SKM-1 (cell line): Measurements from ENCODE around the gene TOLLIP.
"Not testable (repeated sequence)": the region's sequence is repeated elsewhere in the genome, so short reads cannot be mapped to it uniquely, and the experiment has no call there.

ENCODE experiments used
- DNase-seq: peaks from one replicate; lab custom pipeline; 2025; ENCODE audit not compliant: unreplicated experiment; lab: John Stamatoyannopoulos, UW

The TOLLIP gene

DNA sequence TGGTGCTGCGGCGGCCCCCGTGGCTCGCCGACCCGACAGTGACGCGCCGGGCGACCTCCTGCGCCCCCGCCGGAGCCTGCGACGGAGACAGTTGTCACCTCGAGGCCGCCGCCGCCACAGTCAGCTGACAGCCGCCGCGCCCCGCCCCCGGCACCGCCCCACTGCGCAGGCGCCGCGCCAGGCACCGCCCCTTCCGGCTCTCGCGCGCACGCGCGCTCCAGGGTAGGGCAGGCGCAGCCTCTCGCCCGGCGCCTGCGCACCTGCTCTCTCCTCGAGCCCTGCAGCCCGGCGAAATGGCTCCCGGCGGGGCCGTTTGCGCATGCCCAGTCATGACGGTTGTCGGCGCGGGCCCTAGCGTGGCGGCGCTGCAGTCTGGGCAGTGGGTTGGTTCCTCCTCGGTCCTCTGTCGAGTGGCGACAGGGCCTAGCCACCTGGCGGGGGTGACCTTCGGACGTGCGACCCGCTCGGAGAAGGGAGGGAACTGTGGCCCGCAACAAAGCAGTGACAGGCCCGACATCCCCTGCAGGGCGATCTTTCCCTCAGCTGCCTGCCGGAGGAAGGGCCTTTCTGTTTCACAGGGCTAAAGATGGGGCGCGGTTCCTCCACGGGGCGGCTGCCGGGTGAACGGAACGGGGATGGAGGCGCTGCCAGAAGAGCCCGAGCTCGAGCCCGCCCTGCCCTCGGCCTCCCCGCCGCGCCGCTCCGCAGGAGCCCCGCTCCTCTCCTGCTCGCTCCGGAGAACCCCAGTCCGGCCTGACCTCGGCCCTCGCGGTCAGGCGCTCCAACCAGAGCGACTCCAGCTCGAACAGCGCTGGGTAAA, at the start of gene TOLLIP:
Gene TOLLIP, minus strand, starts transcription at position 135 of the 820 bp plus-strand sequence. Its CDS starts 134 bp downstream, at position 1.
- peak; percentile 83 for DNase-seq

DNA sequence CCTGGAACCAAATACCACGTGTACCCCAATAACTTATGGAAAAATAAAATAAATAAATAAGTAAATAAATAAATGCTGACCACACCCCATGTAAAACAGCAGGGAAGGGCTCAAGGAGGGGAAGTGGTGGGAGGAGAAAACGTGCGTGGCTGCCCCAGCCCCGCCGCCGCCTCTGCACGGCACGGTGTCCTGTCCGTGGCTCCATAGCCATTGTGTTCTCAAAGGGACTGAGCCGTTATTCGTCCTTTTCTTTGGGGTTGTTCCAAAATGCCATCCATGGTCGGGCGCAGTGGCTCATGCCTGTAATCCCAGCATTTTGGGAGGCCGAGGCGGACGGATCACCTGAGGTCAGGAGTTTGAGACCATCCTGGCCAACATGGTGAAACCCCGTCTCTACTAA, 49.5 kb upstream of the TOLLIP start:
- DNase-seq, result not testable (repeated sequence)

DNA sequence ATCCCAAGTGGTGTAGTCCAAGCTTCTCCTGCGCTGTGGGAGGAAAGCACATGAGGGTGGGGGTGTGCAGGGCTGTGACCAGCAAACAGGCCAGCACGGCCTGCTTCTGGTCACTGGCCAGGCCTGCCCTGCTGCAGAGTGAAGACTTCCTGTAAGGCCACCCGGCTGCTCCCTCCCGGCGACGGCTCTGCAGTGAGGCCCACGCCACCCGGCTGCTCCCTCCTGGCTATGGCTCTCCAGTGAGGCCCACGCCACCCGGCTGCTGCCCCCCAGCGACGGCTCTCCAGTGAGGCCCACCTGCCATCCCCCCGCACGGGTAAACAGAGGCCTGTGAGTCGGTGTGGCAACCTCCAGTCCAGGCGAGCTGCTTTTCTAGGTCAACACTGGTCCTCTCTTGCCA, 48.9 kb upstream of the TOLLIP start:
- DNase-seq, result no peak

DNA sequence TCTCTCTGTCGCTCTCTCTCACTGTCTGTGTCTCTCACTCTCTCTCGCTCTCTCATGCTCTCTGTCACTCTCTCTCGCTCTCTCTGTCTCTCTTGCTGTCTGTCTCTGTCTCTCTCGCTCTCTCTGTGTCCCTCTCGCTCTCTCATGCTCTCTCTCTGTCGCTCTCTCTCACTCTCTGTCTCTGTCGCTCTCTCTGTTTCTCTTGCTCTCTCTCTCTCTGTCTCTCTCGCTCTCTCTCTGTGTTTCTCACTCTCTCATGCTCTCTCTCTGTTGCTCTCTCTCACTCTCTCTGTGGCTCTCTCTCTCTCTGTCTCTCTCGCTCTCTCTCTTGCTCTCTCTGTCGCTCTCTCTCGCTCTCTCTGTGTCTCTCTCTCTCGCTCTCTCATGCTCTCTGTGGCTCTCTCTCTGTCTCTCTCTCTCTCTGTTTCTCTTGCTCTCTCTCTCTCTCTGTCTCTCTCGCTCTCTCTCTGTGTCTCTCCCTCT, 47.1 kb upstream of the TOLLIP start:
- no peak for DNase-seq

DNA sequence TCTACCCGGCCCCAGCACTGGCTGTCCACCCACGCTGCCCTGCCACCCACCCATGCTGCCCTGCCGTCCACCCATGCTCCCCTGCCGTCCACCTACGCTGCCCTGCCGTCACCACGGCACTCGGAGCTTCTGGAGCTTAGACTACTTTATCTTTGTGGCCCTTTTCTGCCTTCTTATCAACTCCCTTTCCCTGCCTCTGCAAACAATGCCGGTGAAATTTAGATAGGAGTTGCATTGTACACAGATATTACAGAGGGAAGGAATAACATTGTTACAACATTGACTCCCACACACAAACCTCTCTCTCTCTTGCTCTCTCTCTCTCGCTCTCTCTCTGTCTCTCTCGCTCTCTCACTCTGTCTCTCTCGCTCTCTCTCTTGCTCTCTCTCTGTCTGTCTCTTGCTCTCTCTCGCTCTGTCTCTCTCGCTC, 46.6 kb upstream of the TOLLIP start:
- DNase-seq, result no peak

DNA sequence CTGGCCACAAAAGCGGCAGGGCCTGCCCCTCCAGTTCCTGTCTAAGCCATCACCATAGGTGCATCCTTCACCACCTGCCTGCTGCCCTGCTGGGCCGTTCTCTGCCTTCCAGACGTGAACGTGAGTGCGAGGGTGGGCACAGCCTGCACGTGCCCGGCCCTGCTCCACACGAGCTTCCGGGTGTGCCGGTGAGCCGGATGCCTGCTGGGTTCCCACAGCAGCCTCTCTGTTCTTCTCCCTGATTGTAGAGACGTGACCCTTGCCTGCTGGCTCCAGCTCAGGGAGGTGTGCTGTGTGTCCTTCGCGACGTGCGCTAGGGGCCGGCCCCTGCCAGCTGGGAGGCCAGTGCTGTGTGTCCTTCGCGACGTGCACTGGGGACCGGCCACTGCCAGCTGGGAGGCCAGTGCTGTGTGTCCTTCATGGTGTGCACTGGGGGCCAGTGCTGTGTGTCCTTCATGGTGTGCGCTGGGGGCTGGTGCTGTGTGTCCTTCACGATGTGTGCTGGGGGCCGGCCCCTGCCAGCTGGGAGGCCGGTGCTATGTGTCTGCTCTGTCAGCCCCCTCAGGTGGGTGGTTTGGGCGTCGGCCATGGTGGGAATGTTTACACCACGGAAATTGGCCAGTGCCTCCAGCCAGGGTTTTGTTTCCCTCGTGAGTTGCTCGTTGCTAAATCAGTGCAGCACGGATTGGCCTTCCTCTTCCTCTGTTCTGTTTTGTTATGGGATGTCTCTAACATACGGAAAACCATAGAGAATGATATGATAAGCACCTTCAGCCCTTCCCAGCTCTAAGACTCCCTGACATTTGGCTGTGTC, 44.9 kb upstream of the TOLLIP start:
- no peak for DNase-seq

DNA sequence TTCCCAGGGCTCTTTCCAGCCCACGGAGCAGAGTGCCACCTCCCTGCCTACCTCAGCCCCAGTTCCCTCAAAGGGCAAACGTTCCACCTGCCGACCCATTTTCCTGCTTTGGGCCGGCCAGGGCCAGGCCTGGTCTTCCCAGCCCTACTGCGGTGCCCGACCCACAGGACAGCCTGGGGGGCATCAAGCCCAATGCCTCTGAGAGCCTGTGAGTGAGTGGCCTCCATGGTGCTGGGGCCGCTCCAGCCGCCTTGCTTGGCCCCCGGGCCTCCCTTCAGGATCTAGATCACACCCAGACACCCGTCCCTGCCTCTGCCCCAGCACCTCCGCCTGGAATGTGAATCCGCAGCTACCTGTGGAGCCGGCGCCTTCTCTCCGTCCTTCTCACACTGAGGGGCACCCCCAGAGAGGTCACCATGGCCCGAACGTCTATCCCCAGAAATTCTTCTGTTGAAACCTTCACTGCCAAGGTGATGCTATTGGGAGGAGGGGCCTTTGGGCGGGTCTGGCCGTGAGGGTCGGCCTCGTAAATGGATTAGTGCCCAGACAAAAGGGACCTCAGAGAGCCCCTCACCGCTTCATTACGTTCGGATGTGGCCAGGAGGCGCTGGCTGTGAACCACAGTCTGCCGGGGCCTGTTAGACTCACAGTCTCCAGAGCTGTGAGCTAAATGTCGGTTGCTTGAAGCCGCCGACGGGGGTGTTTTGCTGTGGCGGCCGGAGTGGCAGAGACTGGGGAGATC, 44.1 kb upstream of the TOLLIP start:
- no peak for DNase-seq

DNA sequence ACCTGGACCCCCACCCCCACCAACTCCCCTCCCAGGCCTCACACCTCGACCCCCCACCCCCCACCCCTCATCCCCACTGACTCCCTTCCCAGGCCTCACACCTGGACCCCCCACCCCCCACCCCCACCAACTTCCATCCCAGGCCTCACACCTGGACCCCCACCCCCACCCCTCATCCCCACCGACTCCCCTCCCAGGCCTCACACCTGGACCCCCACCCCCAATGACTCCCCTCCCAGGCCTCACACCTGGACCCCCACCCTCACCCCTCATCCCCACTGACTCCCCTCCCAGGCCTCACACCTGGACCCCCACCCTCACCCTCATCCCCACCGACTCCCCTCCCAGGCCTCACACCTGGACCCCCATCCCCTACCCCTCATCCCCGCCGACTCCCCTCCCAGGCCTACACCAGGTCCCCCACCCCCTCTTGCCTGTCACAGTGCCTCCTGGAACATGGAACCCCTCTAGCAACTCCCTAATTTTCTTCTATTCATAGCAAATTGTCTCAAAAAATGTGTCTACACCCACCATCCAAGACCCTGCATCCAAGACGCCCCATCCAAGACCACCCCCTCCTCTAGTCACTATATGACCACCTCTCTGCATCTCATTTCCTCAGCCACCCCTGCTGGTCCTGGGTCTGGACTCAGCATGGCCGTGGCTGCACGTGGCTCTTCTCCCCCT, 43.4 kb upstream of the TOLLIP start:
- DNase-seq, result no peak

DNA sequence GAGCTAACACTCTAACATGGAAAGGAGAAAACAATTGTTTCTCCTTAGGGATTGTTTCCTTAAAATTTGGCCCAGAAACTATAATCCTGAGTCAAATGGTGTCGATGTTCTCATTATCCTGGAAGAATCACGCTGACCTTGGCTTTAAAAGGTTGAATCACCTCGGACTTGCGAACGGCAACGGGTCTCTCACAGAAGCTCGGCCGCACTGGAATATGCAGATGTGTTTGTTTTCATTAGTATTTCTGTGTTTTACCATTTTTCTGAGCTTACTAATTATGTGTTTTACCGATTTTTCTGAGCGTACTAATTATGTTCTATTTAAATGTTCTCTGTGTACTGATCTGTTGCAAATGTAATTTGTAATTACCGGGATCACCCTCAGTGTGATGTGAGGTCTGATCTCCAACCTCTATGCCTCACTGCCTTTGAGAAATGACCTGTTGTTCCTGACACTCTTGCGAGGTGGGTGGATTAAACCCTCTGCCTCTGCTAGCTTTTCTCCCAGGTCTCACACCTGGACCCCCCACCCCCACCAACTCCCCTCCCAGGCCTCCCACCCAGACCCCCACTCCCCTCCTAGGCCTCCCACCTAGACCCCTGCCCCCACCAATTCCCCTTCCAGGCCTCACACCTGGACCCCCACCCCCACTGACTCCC, 42.0 kb upstream of the TOLLIP start:
- no peak for DNase-seq

DNA sequence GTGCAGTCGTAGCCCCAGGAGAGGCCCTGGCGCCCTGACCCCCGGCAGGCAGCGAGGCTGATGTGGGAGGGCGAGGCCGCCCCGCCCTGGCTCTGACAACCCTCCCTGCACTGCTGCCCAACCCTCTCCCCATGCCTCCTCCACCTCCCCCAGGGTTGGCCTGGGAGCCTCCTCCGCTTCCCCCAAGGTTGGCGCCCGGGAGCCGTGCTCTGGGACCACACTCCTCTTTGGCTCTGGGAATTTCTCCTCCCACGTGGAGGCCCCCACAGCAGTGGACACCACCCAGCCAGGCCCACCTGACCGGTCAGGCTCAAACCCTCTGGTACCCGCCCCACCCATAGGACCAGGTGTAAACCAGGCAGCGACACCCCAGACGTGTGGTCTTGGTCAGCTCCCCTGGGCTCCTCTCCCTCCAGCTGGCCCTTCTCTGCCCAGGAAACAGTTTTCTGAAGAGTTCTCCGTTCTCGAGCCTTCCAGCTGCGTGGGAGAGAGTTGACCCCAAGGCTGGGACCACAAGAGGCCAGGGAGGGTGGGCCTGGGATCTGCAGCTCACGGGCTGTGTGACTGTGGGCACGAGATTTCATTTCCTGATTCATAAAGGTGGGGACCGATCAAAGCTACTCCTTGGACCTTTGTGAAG, 40.8 kb upstream of the TOLLIP start:
- no peak for DNase-seq

DNA sequence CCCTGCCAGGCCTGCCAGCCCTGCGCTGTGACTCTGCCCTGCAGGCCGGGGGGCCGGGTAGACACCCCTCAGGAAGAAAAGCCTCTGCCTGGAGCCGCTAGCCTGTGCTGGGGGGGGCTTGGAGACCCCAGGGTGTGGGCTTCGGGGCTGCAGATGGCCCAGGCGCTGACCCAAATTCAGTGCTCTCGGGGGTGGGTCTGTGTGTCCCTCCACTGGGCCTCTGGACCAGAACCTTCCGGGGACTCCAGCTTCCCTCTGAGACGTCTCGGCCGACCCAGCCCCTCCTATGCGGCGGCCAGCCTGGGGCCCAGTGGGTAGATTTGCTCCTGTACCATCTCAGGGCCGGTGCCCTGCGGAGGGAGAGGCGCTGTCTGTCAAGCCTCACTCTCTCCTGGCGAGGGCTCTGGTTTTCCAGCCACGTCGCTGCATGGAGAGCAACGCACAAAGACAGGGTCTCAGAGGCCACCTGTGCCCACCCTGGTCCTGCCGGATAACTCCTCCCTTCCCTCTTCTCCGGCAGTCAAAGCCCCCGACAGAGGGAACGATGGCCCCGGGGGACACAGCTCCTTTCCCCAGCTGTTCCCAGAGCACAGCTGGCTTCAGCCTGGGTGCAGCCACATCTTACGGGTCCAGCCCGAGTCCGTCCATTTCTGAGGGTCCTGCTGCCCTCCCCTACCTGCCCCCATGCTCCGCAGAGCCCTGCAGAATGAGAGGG, 40.1 kb upstream of the TOLLIP start:
- no peak for DNase-seq

DNA sequence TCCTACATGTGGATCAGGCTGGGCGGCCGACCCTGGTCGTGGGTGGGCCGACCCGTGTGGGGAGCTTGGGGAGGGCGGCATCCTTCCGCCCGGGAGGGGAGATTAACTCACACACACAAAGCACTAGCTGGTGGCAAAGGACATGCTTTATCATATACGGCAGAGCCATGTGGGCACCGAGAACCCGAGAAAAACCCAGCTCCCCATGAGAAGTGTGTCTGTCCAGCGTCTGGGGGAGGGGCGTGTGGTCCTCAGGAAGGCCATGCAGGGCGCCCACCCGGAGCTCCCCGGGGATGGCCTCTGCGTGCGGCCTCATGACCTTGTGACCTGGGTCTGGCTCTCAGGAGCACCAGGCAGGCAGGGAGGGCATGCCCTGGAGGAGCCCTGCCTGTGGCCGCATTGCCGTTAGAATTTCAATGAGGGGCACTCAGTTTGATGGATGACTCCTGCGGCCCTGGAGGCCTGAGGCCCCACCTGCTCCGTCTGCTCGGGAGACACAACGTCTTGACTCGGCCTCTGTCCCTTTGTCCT, 39.4 kb upstream of the TOLLIP start:
- no peak for DNase-seq

DNA sequence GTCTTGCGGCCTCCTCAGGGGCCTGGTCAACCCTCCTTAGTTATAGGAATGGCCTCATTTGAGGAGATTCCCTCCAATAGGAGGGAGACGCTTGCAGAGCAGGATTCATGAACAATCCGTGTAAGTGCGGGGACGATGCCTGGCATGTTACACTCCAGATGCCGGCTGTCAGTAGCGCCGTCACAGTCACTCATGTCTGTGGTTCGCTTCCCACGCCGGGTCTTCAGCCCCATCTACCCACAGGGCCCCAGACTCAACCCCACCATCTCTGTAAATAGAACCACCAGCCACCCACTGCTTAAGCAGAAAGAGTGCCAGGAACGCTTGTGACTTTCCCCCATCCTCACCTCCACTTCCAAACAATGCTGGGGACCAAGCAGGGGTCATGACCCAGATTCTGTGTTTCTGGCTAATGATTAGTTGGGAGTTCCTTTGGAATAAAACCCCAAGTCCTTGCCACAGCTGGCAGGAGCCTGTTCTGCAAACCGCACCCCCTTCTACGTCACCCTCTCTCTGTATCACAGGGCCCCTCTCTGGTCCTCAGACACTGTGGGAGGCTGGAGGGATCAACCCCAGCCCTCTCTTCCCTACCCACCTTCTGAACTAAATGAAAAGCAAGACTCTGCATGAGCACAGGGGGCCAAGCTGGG, 38.8 kb upstream of the TOLLIP start:
- no peak for DNase-seq

DNA sequence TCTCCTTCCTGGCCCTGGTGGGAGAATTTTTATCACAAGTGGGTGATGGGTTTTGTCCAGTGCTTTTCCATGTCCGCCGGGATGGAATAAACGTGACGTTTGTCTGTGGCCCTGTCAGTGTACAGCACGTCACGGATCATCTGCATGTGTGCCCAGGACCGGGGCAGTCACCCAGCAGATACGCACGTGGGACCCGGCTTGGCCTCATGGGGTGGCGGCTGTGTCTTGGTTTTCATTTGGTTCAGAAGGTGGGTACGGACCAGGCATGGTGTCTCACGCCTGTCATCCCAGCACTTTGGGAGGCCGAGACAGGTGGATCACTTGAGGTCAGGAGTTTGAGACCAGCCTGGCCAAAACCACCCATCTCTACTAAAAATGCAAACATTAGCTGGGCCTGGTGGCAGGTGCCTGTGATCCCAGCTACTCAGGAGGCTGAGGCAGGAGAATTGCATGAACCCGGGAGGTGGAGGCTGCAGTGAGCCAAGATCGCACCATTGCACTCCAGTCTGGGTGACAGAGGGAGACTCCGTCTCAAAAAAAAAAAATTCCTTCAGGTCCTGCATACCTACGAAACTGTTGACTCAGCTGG, 38.1 kb upstream of the TOLLIP start:
- not testable (repeated sequence) for DNase-seq

DNA sequence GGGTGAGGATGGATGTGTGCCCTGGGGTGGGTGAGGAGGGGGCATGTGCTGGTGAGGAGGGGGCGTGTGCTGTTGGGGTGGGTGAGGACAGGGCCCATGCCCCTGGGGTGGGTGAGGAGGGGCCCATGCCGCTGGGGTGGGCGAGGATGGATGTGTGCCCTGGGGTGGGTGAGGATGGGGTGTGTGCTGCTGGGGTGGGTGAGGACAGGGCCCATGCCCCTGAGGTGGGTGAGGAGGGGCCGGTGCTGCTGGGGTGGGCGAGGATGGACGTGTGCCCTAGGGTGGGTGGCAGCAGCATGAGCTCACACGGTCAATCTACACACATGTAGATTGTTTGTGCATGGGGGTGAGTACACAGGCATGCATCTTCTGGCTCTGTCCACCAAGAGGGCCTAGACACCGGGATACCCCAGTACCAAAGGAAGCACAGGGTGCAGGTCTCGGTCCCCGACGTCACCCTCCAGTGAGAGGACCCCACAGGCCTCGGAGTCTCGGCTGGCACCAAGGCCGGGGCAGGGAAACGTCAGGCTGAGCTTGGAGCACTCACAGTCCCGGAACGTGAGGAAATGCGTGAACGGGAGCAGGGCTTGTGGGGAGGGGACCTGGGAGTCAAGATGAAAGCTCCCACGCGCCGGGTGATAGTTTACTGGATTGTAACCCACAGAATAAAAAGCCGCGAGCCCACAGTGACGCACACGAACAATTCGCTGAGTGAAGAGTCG, 37.4 kb upstream of the TOLLIP start:
- no peak for DNase-seq

DNA sequence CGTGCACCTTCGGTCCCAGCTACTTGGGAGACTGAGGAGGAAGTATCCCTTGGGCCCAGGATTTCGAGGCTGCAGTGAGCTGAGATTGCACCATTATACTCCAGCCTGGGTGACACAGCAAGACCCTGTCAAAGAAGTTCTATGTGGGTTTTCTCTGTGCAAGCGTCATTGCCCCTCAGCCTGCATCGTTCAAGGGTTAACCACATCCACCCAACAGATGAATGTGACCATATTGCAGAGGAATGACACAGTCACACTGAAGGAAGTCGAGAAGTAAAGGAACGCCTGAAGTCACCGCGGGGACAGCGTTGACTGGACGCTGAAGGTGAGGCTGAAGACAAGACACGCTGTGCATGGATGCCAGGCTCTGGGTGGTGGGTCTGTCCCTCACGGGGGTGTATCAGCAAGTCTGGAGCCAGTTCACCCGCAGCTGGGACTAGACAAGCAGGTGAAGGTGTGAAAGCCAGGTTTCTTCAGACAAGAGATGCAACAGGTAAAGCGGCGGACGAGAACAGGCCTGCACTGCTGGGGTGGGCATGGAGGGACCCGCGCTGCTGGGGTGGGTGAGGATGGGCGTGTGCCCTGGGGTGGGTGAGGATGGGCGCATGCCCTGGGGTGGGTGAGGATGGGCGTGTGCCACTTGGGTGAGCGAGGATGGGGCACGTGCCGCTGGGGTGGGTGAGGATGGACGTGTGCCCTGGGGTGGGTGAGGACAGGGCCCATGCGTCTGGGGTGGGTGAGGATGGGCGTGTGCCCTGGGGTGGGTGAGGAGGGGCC, 36.5 kb upstream of the TOLLIP start:
- no peak for DNase-seq
